Measurements from ENCODE around the gene MRC1. TPM values are rescaled to one million over a fixed set of nuclear protein-coding genes. Genes with fewer than 3 reads are reported as not detected.

The MRC1 gene
- total and polyA plus RNA-seq, 2 donors (not counting 3 experiments of a cell fraction or from before 2014, with no cell fraction given): 0.03 to 0.13 TPM

DNA sequence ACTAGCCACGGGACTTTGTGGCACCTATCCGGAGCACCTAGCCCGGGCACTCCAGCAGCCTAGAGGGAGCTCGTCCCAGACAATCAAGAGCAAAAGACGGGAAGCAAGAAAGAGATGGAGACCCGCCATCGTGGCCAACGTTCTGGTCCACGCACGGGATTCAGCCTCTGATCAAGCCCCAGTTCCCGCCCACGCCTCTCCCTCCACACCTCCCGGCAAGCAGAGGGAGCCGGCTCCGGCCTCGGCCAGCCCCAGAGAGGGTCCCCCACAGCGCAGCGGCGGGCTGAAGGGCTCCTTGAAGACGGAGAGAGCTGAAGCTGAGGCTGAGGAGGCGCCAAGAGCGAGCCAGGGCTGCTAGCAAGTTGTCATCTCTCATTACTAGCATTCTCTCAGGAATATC, 141.6 kb downstream of the MRC1 start:
- dilution Hi-C loops (cut with MboI; ENCODE audit: extremely low pct_ligation_motif_present, low sequenced_read_pairs): no loop called here
- Histone ChIP-seq H3K9ac (replicated peaks; ENCODE audit: extremely low read depth, insufficient read depth, low read length) (no peak overlapping the region), H3K9me3 (replicated peaks; ENCODE audit: control insufficient read depth, insufficient read depth, low read length) (no peaks in the 10 kb centered on the region), H3K27ac (ENCODE audit: insufficient read depth, low read depth, low read length) (no peak overlapping the region), H3K27me3 (ENCODE audit: control insufficient read depth in 2 of 2, insufficient read depth in 2 of 2, low read length in 2 of 2) (no peaks in the 10 kb centered on the region), H3K79me2 (ENCODE audit: control insufficient read depth, insufficient read depth, low read length) (no peaks in the 10 kb centered on the region), H3K4me1 (ENCODE audit: control insufficient read depth, extremely low read depth, insufficient read depth, low read length) (no peaks in the 10 kb centered on the region), H2AFZ (ENCODE audit: low read depth, low read length) (no peak overlapping the region), H3K36me3 (ENCODE audit: control insufficient read depth in 2 of 2, extremely low read depth in 1 of 2, insufficient read depth in 2 of 2, low read length in 2 of 2) (no peaks in the 10 kb centered on the region), H3K4me3 (replicated peaks in 1 of 3; ENCODE audit: insufficient read depth in 1 of 3, low read depth in 1 of 3, low read length in 3 of 3) (no peak overlapping the region), H4K20me1 (replicated peaks; ENCODE audit: control insufficient read depth, extremely low read depth, insufficient read depth, low read length) (no peaks in the 10 kb centered on the region), H3K9me1 (replicated peaks; ENCODE audit: control insufficient read depth, extremely low read depth, insufficient read depth, low read length) (no peaks in the 10 kb centered on the region), H3K4me2 (ENCODE audit: insufficient read depth, low read length) (no peak overlapping the region)
- DNase-seq (ENCODE audit: low read depth, low spot score) (no peak), FAIRE-seq (no peak)
- BruUV-seq (replicated peaks): no TSS peak
- POLR2A ChIA-PET: no interaction called here
- TF ChIP-seq POLR2AphosphoS5 (IDR thresholded peaks at IDR 0.05; ENCODE audit: insufficient read depth, low read depth, low read length) (no peak), MYC (IDR thresholded peaks at IDR 0.05; ENCODE audit: low read depth, low read length) (no peak), POLR2A (IDR thresholded peaks at IDR 0.05; ENCODE audit: low read depth, low read length) (no peak), GATA2 (IDR thresholded peaks at IDR 0.05; ENCODE audit: insufficient read depth, insufficient read length, low read depth, low read length) (no peak), EZH2 (IDR thresholded peaks at IDR 0.05; ENCODE audit: borderline replicate concordance, low read depth, low read length, severe bottlenecking) (no peak), FOS (IDR thresholded peaks at IDR 0.05; ENCODE audit: borderline replicate concordance, insufficient read depth, low read length) (no peak), JUN (IDR thresholded peaks at IDR 0.05; ENCODE audit: borderline replicate concordance, insufficient read depth, insufficient read length, low read depth) (no peak)
- TF ChIP-seq, protein P1, sequence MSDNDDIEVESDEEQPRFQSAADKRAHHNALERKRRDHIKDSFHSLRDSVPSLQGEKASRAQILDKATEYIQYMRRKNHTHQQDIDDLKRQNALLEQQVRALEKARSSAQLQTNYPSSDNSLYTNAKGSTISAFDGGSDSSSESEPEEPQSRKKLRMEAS (IDR thresholded peaks at IDR 0.05; ENCODE audit: insufficient read depth, insufficient read length): no peak
- TF ChIP-seq, protein P2, sequence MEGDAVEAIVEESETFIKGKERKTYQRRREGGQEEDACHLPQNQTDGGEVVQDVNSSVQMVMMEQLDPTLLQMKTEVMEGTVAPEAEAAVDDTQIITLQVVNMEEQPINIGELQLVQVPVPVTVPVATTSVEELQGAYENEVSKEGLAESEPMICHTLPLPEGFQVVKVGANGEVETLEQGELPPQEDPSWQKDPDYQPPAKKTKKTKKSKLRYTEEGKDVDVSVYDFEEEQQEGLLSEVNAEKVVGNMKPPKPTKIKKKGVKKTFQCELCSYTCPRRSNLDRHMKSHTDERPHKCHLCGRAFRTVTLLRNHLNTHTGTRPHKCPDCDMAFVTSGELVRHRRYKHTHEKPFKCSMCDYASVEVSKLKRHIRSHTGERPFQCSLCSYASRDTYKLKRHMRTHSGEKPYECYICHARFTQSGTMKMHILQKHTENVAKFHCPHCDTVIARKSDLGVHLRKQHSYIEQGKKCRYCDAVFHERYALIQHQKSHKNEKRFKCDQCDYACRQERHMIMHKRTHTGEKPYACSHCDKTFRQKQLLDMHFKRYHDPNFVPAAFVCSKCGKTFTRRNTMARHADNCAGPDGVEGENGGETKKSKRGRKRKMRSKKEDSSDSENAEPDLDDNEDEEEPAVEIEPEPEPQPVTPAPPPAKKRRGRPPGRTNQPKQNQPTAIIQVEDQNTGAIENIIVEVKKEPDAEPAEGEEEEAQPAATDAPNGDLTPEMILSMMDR (IDR thresholded peaks at IDR 0.05; ENCODE audit: extremely low read depth in 1 of 2, insufficient read depth in 1 of 2, low read depth in 1 of 2, low read length in 2 of 2): no peak
- intact Hi-C loops (cut with micrococcal nuclease): no loop called here
- CTCF ChIA-PET: no interaction called here
